Uterus (tissue), 4 donors: ENCODE data around the gene ANAPC15. TPM values are rescaled to one million over a fixed set of nuclear protein-coding genes. Genes with fewer than 3 reads are reported as not detected.
"Not testable (repeated sequence)": the region's sequence is repeated elsewhere in the genome, so short reads cannot be mapped to it uniquely, and the experiment has no call there.

Experiments used
- DNase-seq, 2 donors: peaks; one replicate each; pipeline ENCODE4 v3.0.0-alpha.2; 2019 to 2020
- H3K27ac ChIP-seq, 2 donors: fragments of 200-600 bp; sonication (generic); 1 replicate in 1 of 2; 2 replicates in 1 of 2; pipeline ENCODE4 v1.5.1; 2016 to 2018
- H3K27me3 ChIP-seq, 2 donors: fragments of 200-600 bp; sonication (generic); one replicate each; pipeline ENCODE4 v1.5.1; 2018 to 2019; ENCODE audit warnings: control low read depth in 1 of 2
- H3K36me3 ChIP-seq, 2 donors: fragments of 200-600 bp; sonication (generic); one replicate each; pipeline ENCODE4 v1.5.1; 2019; ENCODE audit warnings: control low read depth in 1 of 2
- H3K4me1 ChIP-seq, 2 donors: fragments of 200-600 bp; sonication (generic); one replicate each; pipeline ENCODE4 v1.5.1; 2018 to 2019; ENCODE audit warnings: control low read depth in 1 of 2
- H3K4me3 ChIP-seq, 2 donors: fragments of 200-600 bp; sonication (generic); 1 replicate in 1 of 2; 2 replicates in 1 of 2; pipeline ENCODE4 v1.5.1; 2018 to 2019; ENCODE audit warnings: mild to moderate bottlenecking in 1 of 2
- H3K9me3 ChIP-seq, 2 donors: fragments of 200-600 bp; sonication (generic); one replicate each; pipeline ENCODE4 v1.5.1; 2019; ENCODE audit warnings: control low read depth in 1 of 2
- POLR2A ChIP-seq, 2 donors: fragments of 450-650 bp; IDR thresholded peaks; one replicate each; pipeline ENCODE4 v1.6.1; 2016; ENCODE audit warnings: antibody characterized with exemption in 2 of 2, mild to moderate bottlenecking in 1 of 2, moderate library complexity in 1 of 2
- intact Hi-C: fragments of 100-400 bp; cut with DNase I; formaldehyde crosslinking; loops from one replicate; pipeline ENCODE4 v1.15.1; 2023; ENCODE audit warnings: low total_unique reads
- total RNA-seq, 4 donors: library from RNA; depleted of rRNA in 3 of 4; stranded (reverse); fragments of >200 nt in 3 of 4; gene quantifications; one replicate each; pipeline versions ENCODE4 v1.1.0 to v1.2.4, GENCODE V29; 2014 to 2023
- TF ChIP-seq, protein P1 (sequence below), 4 experiments: fragments of 200-600 bp in 2 of 4; fragments of 450-650 bp in 2 of 4; sonication (generic) in 2 of 4; IDR thresholded peaks; one replicate each; pipeline ENCODE4 v1.5.1; 2016 to 2019; ENCODE audit warnings: antibody characterized with exemption in 4 of 4, mild to moderate bottlenecking in 2 of 4, moderate library complexity in 1 of 4
- donor health status: DM: yes; HTN: yes; CAD: no.

ANAPC15 gene
- total RNA-seq = 10 to 100 TPM in 2 of 4 donors, 1 to 10 TPM in 2; 6.5 to 56.9 (median 20.7) TPM

DNA sequence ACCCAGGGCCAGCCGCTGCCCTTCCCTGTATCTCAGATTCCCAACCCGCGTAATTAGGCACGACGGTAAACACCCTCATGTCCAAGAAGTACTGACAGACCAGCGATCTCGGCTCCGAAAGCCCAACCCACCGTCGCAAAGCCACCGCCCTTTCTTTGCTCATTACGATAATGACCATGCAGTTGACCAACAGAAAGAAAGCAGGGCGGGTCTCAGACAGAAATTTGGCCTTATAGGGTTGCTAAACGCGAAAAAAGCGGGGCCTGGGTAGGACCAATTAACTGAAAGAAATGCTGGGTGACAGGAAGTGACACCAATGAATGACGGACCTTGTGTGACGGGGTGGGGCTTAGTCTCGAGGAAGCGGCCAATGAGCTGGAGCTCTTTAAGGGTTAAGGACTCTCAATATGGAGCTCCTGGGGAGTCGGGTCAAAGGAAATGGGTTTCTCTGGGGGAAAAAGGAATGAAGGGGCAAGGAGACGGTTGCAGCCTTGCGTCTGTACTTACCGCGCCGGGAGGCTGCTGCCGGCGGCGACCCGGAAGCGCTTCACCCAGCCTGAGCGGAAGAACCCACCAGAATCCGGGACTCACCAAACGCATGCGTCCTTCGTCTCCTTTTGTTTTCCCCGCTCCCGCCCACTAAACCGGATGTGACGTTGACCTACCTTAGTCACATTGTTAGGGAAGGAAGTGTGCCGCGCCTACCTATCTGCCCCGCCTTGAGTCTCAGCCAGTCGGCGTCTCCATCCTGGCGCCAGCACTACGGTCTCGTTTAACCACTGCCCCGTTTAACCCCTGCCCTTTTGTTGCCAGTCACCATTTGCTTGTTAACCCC is at the start of gene ANAPC15:
TSS of gene ANAPC15 (minus strand) at position 553 of the 835 bp plus-strand sequence. CDS start 1,419 bp downstream, outside the sequence.
- Histone ChIP-seq H3K4me1 (peaks cover 0 to 5% of the 10 kb centered on the region in 2 donors), H3K36me3 (no peaks in the 10 kb centered on the region), H3K9me3 (no peaks in the 10 kb centered on the region), H3K27me3 (no peaks in the 10 kb centered on the region), H3K27ac (peak within 1 kb of the TSS; percentile 96 to 98), H3K4me3 (peak within 1 kb of the TSS; percentile 61 to 87)
- TF ChIP-seq, protein P1, sequence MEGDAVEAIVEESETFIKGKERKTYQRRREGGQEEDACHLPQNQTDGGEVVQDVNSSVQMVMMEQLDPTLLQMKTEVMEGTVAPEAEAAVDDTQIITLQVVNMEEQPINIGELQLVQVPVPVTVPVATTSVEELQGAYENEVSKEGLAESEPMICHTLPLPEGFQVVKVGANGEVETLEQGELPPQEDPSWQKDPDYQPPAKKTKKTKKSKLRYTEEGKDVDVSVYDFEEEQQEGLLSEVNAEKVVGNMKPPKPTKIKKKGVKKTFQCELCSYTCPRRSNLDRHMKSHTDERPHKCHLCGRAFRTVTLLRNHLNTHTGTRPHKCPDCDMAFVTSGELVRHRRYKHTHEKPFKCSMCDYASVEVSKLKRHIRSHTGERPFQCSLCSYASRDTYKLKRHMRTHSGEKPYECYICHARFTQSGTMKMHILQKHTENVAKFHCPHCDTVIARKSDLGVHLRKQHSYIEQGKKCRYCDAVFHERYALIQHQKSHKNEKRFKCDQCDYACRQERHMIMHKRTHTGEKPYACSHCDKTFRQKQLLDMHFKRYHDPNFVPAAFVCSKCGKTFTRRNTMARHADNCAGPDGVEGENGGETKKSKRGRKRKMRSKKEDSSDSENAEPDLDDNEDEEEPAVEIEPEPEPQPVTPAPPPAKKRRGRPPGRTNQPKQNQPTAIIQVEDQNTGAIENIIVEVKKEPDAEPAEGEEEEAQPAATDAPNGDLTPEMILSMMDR (IDR thresholded peaks at IDR 0.05) = peak in 2 of 4 experiments; percentile 25 to 33
- peak; percentile 94 to 100 for TF ChIP-seq POLR2A (IDR thresholded peaks at IDR 0.05)
- peak; percentile 98 to 100 for DNase-seq
- intact Hi-C loops = no loop called here

DNA sequence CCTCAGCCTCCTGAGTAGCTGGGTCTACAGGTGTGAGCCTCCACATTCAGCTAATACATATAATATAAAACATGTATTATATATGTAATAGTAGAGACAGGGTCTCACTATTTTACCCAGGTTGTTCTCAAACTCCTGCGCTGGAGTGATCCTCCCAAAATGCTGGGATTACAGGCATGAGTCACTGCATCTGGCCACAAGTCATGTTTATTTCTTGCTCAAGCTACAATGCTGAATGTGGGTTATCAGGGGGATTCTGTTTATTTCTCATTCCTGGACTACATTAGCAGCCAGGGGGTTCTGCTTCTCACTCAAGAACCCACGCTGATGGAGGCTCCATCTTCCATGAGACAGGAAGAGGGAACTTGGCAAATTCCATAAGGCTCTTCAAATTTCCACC is 47.8 kb upstream of the ANAPC15 start:
- no peaks in the 10 kb centered on the region for H3K4me1 ChIP-seq
- H3K36me3 ChIP-seq = no peaks in the 10 kb centered on the region
- no peak overlapping the region for H3K4me3 ChIP-seq
- H3K9me3 ChIP-seq = no peaks in the 10 kb centered on the region
- H3K27ac ChIP-seq = no peak overlapping the region
- no peak for DNase-seq
- TF ChIP-seq, protein P1 (IDR thresholded peaks at IDR 0.05) = no peak
- TF ChIP-seq POLR2A (IDR thresholded peaks at IDR 0.05) = no peak
- H3K27me3 ChIP-seq = peaks cover 0 to 3% of the 10 kb centered on the region in 2 donors
- intact Hi-C loops = no loop called here

DNA sequence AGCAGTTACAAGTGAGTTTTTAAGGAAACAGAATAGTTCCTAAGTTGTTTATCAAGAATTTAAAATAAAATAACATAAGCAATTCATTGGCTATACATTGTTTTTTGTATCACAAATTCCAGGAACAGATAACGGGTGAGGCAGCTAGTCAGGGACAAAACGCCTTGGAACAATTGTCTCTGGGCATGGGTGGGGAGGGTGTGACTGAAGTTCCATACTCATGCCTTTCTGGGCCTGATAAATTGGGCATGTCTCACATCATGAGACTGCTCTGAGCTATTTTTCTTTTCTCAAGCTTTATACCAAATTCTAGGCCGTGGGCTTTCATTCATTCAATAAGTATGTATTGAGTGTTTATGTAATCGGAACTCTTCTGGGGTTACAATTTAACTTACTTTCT is 44.6 kb upstream of the ANAPC15 start:
- TF ChIP-seq, protein P1 (IDR thresholded peaks at IDR 0.05) = no peak
- TF ChIP-seq POLR2A (IDR thresholded peaks at IDR 0.05) = no peak
- DNase-seq = no peak

DNA sequence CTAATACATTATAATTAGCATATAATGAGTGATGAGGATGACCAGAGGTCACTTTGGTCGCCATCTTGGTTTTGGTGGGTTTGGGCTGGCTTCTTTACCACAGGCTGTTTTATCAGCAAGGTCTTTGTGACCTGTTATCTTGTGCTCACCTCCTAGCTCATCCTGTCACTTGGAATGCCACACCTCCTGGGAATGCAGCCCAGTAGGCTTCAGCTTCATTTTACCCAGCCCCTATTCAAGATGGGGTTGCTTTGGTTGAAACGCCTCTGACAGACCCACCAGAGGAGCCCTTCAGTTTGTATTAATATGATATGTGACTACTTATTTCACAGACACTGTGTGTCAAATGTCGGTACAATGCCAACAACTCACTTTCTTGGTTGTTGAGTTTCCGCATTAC is 43.3 kb upstream of the ANAPC15 start:
- TF ChIP-seq, protein P1 (IDR thresholded peaks at IDR 0.05) = no peak
- no peak for TF ChIP-seq POLR2A (IDR thresholded peaks at IDR 0.05)
- H3K27ac ChIP-seq = no peak overlapping the region
- no peaks in the 10 kb centered on the region for H3K27me3 ChIP-seq
- no peaks in the 10 kb centered on the region for H3K4me1 ChIP-seq
- H3K36me3 ChIP-seq = no peaks in the 10 kb centered on the region
- intact Hi-C loops = no loop called here
- no peaks in the 10 kb centered on the region for H3K9me3 ChIP-seq
- no peak for DNase-seq
- no peak overlapping the region for H3K4me3 ChIP-seq

More for the DNA sequence above, 44.6 kb upstream of the ANAPC15 start:
- Histone ChIP-seq H3K27ac (no peak overlapping the region), H3K4me1 (no peaks in the 10 kb centered on the region), H3K36me3 (no peaks in the 10 kb centered on the region), H3K27me3 (peaks cover 0 to 3% of the 10 kb centered on the region in 2 donors), H3K4me3 (no peak overlapping the region), H3K9me3 (no peaks in the 10 kb centered on the region)
- intact Hi-C loops = no loop called here

DNA sequence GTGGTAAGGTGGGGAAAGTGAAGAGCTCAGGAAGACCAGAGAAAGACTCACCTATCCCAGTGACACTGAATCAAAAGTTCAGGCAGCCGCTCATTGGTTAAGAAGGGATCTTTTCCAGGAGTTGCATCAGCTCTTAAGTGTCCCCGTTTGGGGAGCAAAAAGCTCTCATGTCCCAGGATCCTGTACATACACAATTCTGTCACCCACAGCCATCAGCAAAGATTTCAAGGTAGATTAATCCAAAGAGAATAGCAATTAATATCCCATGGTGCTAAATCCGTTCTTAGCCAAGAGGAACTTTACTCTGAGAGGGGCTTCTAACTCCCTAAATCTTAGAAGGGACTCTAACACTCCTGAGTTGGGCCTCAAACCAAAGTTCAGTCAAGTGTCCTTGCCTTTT is 42.3 kb upstream of the ANAPC15 start:
- Histone ChIP-seq H3K27me3 (no peaks in the 10 kb centered on the region), H3K36me3 (no peaks in the 10 kb centered on the region), H3K27ac (no peak overlapping the region), H3K4me1 (no peaks in the 10 kb centered on the region), H3K4me3 (no peak overlapping the region), H3K9me3 (no peaks in the 10 kb centered on the region)
- TF ChIP-seq, protein P1 (IDR thresholded peaks at IDR 0.05) = no peak
- no peak for TF ChIP-seq POLR2A (IDR thresholded peaks at IDR 0.05)
- DNase-seq = no peak
- intact Hi-C loops = no loop called here

DNA sequence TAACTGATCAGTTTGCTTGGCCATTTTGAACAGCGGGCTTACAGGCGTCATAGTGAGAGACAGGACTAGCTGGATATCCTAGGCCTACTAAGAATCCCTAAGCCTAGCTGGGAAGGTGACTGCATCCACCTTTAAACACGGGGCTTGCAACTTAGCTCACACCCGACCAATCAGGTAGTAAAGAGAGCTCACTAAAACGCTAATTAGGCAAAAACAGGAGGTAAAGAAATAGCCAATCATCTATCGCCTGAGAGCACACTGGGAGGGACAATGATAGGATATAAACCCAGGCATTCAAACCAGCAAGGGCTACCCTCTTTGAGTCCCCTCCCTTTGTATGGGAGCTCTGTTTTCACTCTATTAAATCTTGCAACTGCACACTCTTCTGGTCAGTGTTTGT is 41.4 kb upstream of the ANAPC15 start:
- H3K4me3 ChIP-seq, H3K27me3 ChIP-seq, DNase-seq, H3K4me1 ChIP-seq, H3K36me3 ChIP-seq, intact Hi-C loops, H3K9me3 ChIP-seq, H3K27ac ChIP-seq: not testable (repeated sequence)
